HepG2 (cell line): Measurements from ENCODE around the gene ALDH2. TPM values are rescaled to one million over a fixed set of nuclear protein-coding genes. Genes with fewer than 3 reads are reported as not detected.
A peak's percentile ranks its signal among the peaks of the same experiment; 100 is the strongest.

Experiments
- HOXA5 ChIP-seq: sonication (generic); formaldehyde crosslinking; IDR thresholded peaks from 2 replicates; pipeline ENCODE4 v1.4.0; 2020; ENCODE audit warnings: missing genetic modification reagents
- NAIF1 ChIP-seq: sonication (generic); formaldehyde crosslinking; IDR thresholded peaks from 2 replicates; pipeline ENCODE4 v1.5.0; 2020; ENCODE audit warnings: mild to moderate bottlenecking, missing genetic modification reagents, borderline replicate concordance
- SMARCC2 ChIP-seq: fragments of 450-650 bp; IDR thresholded peaks from 2 replicates; pipeline ENCODE4 v1.6.1; 2017; ENCODE audit warnings: antibody characterized with exemption, mild to moderate bottlenecking
- ZNF138 ChIP-seq: sonication (generic); formaldehyde crosslinking; IDR thresholded peaks from 2 replicates; pipeline ENCODE4 v1.5.0; 2020; ENCODE audit warnings: mild to moderate bottlenecking, low read depth, missing genetic modification reagents
- ZNF441 ChIP-seq: sonication (generic); formaldehyde crosslinking; IDR thresholded peaks from 2 replicates; pipeline ENCODE4 v1.7.0; 2021; ENCODE audit warnings: missing genetic modification reagents, borderline replicate concordance
- ZNF614 ChIP-seq: IDR thresholded peaks from 2 replicates; pipeline ENCODE4 v1.6.1; 2018; ENCODE audit warnings: missing biosample characterization, missing genetic modification reagents, inconsistent platforms, borderline replicate concordance
- ZSCAN29 ChIP-seq: sonication (generic); formaldehyde crosslinking; conservative IDR thresholded peaks from 2 replicates; pipeline ENCODE4 v1.4.0; 2020; ENCODE audit warnings: mild to moderate bottlenecking, missing genetic modification reagents
- polyA plus RNA-seq, 8 experiments: library from polyadenylated mRNA; depleted of rRNA in 3 of 8; stranded (reverse) in 7 of 8; unstranded in 1 of 8; fragments of >200 nt; fragmentation: Illumina TruSeq in 4 of 8; extraction: Trizol in 4 of 8; gene quantifications; 2 replicates each; pipeline versions ENCODE4 v1.2.1 to v1.2.3, GENCODE V29; 2011 to 2016; ENCODE audit warnings: low read depth in 4 of 8, missing spikeins in 1 of 8, mixed read lengths in 1 of 8; ENCODE audit not compliant: insufficient read depth in 1 of 8
- total RNA-seq, 5 experiments: library from RNA; depleted of rRNA; stranded (reverse); fragments of >200 nt; fragmentation: Illumina TruSeq; extraction: Trizol; gene quantifications; 2 replicates each; pipeline ENCODE4 v1.2.3, GENCODE V29; 2016; ENCODE audit warnings: low read depth in 1 of 5
- TF ChIP-seq, protein P1 (sequence below): IDR thresholded peaks from 2 replicates; pipeline ENCODE4 v1.6.1; 2016; ENCODE audit warnings: low read depth, missing genetic modification reagents, missing compliant biosample characterization
- TF ChIP-seq, protein P2 (sequence below), 2 experiments: sonication (generic) in 1 of 2; formaldehyde crosslinking in 1 of 2; IDR thresholded peaks; 2 replicates each; pipeline versions ENCODE4 v1.5.1 to v1.6.1; 2011 to 2020; ENCODE audit warnings: borderline replicate concordance in 1 of 2, low read depth in 1 of 2, low read length in 1 of 2, mild to moderate bottlenecking in 1 of 2, missing genetic modification reagents in 1 of 2, moderate library complexity in 1 of 2
- TF ChIP-seq, protein P3 (sequence below): sonication (generic); formaldehyde crosslinking; IDR thresholded peaks from 2 replicates; pipeline ENCODE4 v1.4.0; 2020; ENCODE audit warnings: low read depth, missing genetic modification reagents
- TF ChIP-seq, protein P4 (sequence below): sonication (generic); formaldehyde crosslinking; conservative IDR thresholded peaks from 2 replicates; pipeline ENCODE4 v1.8.0; 2022; ENCODE audit warnings: low read depth, missing genetic modification reagents
- TF ChIP-seq, protein P5 (sequence below): IDR thresholded peaks from 2 replicates; pipeline ENCODE4 v1.6.1; 2018; ENCODE audit warnings: missing genetic modification reagents

The ALDH2 gene
- total and polyA plus RNA-seq, 2 of the 13 experiments (the other 11 are each of a cell fraction or from before 2014, with no cell fraction given): 78.8 to 103 TPM

DNA sequence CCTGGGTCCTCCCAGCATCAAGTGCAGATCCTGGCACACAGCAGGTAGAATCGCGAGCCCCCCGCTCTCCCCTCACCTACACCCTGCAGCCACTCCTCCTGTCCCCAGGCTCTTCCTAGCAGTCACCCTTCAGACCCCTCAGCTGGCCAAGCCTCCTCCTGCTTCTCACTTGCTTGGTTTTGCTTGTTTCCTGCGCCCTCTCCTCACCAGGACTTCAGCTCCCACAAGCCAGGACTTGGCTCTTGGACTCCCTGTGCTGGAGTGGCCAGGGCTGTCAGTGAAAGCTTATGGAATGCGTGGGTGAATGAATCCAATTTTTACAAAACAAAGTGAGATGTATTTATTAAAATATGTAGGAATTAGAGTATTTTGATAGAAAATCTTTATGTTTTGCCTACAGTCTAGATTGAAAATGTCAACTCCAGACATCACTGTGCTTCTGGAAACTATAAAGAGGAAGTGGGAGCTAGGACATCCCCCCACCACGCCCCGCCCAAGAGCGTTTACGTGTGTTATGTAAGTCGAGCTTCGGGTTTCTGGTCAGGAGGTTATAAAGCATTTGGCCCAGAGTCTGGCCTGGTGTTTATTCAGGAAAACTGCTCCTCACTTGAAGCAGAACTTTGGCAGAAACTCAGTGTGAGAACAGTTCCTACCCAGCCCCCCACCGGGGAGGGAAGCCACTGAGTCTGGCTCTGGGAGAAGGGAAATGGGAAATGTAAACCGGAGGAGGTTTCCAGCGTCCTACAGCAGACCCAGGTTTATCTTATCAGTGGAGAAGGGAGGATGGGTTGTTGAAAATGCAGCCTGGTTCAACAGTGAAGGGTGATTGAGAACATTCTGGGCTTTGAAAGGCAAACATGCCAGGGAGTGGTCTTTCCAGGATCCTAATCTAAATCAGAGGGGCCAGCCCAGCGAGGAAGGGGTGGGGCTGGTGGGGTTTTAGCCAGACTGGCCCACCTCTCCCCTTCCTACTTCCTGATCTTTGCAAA is 8.8 kb downstream of the ALDH2 start (continued):
- TF ChIP-seq, protein P1, sequence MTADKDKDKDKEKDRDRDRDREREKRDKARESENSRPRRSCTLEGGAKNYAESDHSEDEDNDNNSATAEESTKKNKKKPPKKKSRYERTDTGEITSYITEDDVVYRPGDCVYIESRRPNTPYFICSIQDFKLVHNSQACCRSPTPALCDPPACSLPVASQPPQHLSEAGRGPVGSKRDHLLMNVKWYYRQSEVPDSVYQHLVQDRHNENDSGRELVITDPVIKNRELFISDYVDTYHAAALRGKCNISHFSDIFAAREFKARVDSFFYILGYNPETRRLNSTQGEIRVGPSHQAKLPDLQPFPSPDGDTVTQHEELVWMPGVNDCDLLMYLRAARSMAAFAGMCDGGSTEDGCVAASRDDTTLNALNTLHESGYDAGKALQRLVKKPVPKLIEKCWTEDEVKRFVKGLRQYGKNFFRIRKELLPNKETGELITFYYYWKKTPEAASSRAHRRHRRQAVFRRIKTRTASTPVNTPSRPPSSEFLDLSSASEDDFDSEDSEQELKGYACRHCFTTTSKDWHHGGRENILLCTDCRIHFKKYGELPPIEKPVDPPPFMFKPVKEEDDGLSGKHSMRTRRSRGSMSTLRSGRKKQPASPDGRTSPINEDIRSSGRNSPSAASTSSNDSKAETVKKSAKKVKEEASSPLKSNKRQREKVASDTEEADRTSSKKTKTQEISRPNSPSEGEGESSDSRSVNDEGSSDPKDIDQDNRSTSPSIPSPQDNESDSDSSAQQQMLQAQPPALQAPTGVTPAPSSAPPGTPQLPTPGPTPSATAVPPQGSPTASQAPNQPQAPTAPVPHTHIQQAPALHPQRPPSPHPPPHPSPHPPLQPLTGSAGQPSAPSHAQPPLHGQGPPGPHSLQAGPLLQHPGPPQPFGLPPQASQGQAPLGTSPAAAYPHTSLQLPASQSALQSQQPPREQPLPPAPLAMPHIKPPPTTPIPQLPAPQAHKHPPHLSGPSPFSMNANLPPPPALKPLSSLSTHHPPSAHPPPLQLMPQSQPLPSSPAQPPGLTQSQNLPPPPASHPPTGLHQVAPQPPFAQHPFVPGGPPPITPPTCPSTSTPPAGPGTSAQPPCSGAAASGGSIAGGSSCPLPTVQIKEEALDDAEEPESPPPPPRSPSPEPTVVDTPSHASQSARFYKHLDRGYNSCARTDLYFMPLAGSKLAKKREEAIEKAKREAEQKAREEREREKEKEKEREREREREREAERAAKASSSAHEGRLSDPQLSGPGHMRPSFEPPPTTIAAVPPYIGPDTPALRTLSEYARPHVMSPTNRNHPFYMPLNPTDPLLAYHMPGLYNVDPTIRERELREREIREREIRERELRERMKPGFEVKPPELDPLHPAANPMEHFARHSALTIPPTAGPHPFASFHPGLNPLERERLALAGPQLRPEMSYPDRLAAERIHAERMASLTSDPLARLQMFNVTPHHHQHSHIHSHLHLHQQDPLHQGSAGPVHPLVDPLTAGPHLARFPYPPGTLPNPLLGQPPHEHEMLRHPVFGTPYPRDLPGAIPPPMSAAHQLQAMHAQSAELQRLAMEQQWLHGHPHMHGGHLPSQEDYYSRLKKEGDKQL (CRISPR knock-in tag): no peak
- TF ChIP-seq, protein P2, sequence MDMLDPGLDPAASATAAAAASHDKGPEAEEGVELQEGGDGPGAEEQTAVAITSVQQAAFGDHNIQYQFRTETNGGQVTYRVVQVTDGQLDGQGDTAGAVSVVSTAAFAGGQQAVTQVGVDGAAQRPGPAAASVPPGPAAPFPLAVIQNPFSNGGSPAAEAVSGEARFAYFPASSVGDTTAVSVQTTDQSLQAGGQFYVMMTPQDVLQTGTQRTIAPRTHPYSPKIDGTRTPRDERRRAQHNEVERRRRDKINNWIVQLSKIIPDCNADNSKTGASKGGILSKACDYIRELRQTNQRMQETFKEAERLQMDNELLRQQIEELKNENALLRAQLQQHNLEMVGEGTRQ (IDR thresholded peaks at IDR 0.05; ENCODE audit: low read depth, low read length): no peak
- TF ChIP-seq, protein P2 (CRISPR knock-in tag; IDR thresholded peaks at IDR 0.05; ENCODE audit: borderline replicate concordance): no peak
- TF ChIP-seq SMARCC2 (no peak), HOXA5 (CRISPR knock-in tag) (no peak), ZNF138 (CRISPR knock-in tag) (no peak), ZNF441 (CRISPR knock-in tag) (no peak), ZNF614 (CRISPR knock-in tag) (peak; percentile 60; the same call in 1 of the 2 replicates), NAIF1 (CRISPR knock-in tag) (no peak), ZSCAN29 (peak; percentile 64)
- TF ChIP-seq, protein P3, sequence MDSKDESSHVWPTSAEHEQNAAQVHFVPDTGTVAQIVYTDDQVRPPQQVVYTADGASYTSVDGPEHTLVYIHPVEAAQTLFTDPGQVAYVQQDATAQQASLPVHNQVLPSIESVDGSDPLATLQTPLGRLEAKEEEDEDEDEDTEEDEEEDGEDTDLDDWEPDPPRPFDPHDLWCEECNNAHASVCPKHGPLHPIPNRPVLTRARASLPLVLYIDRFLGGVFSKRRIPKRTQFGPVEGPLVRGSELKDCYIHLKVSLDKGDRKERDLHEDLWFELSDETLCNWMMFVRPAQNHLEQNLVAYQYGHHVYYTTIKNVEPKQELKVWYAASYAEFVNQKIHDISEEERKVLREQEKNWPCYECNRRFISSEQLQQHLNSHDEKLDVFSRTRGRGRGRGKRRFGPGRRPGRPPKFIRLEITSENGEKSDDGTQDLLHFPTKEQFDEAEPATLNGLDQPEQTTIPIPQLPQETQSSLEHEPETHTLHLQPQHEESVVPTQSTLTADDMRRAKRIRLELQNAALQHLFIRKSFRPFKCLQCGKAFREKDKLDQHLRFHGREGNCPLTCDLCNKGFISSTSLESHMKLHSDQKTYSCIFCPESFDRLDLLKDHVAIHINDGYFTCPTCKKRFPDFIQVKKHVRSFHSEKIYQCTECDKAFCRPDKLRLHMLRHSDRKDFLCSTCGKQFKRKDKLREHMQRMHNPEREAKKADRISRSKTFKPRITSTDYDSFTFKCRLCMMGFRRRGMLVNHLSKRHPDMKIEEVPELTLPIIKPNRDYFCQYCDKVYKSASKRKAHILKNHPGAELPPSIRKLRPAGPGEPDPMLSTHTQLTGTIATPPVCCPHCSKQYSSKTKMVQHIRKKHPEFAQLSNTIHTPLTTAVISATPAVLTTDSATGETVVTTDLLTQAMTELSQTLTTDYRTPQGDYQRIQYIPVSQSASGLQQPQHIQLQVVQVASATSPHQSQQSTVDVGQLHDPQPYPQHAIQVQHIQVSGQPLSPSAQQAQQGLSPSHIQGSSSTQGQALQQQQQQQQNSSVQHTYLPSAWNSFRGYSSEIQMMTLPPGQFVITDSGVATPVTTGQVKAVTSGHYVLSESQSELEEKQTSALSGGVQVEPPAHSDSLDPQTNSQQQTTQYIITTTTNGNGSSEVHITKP (CRISPR knock-in tag): peak; percentile 35; the same call in 1 of the 2 replicates
- TF ChIP-seq, protein P4, sequence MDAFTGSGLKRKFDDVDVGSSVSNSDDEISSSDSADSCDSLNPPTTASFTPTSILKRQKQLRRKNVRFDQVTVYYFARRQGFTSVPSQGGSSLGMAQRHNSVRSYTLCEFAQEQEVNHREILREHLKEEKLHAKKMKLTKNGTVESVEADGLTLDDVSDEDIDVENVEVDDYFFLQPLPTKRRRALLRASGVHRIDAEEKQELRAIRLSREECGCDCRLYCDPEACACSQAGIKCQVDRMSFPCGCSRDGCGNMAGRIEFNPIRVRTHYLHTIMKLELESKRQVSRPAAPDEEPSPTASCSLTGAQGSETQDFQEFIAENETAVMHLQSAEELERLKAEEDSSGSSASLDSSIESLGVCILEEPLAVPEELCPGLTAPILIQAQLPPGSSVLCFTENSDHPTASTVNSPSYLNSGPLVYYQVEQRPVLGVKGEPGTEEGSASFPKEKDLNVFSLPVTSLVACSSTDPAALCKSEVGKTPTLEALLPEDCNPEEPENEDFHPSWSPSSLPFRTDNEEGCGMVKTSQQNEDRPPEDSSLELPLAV: no peak
- TF ChIP-seq, protein P5, sequence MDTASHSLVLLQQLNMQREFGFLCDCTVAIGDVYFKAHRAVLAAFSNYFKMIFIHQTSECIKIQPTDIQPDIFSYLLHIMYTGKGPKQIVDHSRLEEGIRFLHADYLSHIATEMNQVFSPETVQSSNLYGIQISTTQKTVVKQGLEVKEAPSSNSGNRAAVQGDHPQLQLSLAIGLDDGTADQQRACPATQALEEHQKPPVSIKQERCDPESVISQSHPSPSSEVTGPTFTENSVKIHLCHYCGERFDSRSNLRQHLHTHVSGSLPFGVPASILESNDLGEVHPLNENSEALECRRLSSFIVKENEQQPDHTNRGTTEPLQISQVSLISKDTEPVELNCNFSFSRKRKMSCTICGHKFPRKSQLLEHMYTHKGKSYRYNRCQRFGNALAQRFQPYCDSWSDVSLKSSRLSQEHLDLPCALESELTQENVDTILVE (CRISPR knock-in tag): no peak
